ENCODE data around the gene POU4F2.

The POU4F2 gene

GRCh38 chr4:146638786-146639505 lies at the start of gene POU4F2:
TSS of gene POU4F2 (plus strand) at chr4:146638893. CDS start at chr4:146639141, 248 bp downstream.
- TF ChIP-seq CTCF (IDR thresholded peaks at IDR 0.05): no peak

GRCh38 chr4:146590801-146591200 lies 47.9 kb upstream of the POU4F2 start:
- no peak for TF ChIP-seq CTCF (IDR thresholded peaks at IDR 0.05)

GRCh38 chr4:146592019-146592418 lies 46.7 kb upstream of the POU4F2 start:
- TF ChIP-seq CTCF (IDR thresholded peaks at IDR 0.05): no peak

- TF ChIP-seq CTCF (IDR thresholded peaks at IDR 0.05): no peak
Observed at GRCh38 chr4:146632770-146633470, 5.8 kb upstream of the POU4F2 start.

- no peak for TF ChIP-seq CTCF (IDR thresholded peaks at IDR 0.05)
Observed at GRCh38 chr4:146633471-146633800, 5.3 kb upstream of the POU4F2 start.

GRCh38 chr4:146634825-146635224 lies 3.9 kb upstream of the POU4F2 start:
- TF ChIP-seq CTCF (IDR thresholded peaks at IDR 0.05): no peak

- no peak for TF ChIP-seq CTCF (IDR thresholded peaks at IDR 0.05)
Observed at GRCh38 chr4:146637621-146638332, 916 bp upstream of the POU4F2 start.
